ENCODE data around the gene DYNLL2.

GRCh38 chr17:58084317-58084981 is 1.2 kb downstream of the DYNLL2 start:
- TF ChIP-seq EZH2 (IDR thresholded peaks at IDR 0.05; ENCODE audit: insufficient read depth, low read length) (no peak), CTCF (IDR thresholded peaks at IDR 0.05; ENCODE audit: insufficient read depth, low read depth, low read length) (no peak)

All from astrocyte (in vitro differentiated cells and primary cell).